Ovary (tissue), 3 donors: ENCODE results near the gene SCYGR3.

Experiments used
- EP300 ChIP-seq: sonication (generic); formaldehyde crosslinking; IDR thresholded peaks from one replicate; pipeline ENCODE4 v1.6.1; 2017; ENCODE audit warnings: antibody characterized with exemption
- TF ChIP-seq, protein P1 (sequence below), 3 donors: fragments of 450-650 bp in 2 of 3; fragments of 200-600 bp in 1 of 3; IDR thresholded peaks; one replicate each; pipeline versions ENCODE4 v1.5.1 to v1.8.0; 2016 to 2022; ENCODE audit warnings: antibody characterized with exemption in 3 of 3, mild to moderate bottlenecking in 1 of 3
- donor health status: DM: no; HTN: no; CAD: no.

DNA sequence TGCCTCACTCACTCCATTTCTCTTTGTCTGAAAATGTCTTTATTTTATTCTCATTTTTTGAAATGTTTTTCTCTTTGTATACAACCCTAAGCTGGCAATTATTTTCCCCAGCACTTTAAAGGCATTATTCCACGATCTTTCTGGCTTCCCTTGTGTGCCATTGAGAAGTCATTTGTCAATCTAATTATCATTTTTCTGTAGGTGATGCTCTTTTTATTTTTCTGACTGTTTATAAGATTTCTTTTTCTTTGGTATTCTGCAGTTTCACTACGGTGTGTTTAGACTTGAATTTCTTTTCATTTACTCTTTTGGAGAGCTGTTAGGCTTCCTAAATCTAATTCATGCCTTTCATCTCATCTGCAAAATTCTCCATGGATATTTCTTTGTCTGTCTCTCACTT, 10.8 kb upstream of the SCYGR3 start:
- no peak for TF ChIP-seq EP300
- TF ChIP-seq, protein P1, sequence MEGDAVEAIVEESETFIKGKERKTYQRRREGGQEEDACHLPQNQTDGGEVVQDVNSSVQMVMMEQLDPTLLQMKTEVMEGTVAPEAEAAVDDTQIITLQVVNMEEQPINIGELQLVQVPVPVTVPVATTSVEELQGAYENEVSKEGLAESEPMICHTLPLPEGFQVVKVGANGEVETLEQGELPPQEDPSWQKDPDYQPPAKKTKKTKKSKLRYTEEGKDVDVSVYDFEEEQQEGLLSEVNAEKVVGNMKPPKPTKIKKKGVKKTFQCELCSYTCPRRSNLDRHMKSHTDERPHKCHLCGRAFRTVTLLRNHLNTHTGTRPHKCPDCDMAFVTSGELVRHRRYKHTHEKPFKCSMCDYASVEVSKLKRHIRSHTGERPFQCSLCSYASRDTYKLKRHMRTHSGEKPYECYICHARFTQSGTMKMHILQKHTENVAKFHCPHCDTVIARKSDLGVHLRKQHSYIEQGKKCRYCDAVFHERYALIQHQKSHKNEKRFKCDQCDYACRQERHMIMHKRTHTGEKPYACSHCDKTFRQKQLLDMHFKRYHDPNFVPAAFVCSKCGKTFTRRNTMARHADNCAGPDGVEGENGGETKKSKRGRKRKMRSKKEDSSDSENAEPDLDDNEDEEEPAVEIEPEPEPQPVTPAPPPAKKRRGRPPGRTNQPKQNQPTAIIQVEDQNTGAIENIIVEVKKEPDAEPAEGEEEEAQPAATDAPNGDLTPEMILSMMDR (IDR thresholded peaks at IDR 0.05) = no peak
